GM12878 (cell line): Measurements from ENCODE around the gene PSRC1. TPM values are rescaled to one million over a fixed set of nuclear protein-coding genes. Genes with fewer than 3 reads are reported as not detected.

Experiments
- BACH1 ChIP-seq: fragments of 450-650 bp; IDR thresholded peaks from 2 replicates; pipeline ENCODE4 v1.6.1; 2017; ENCODE audit warnings: mild to moderate bottlenecking, borderline replicate concordance
- BCL3 ChIP-seq: IDR thresholded peaks from 2 replicates; pipeline ENCODE4 v1.6.1; 2011; ENCODE audit warnings: borderline replicate concordance, low read depth, mild to moderate bottlenecking, moderate library complexity, low read length; ENCODE audit not compliant: insufficient read depth, poor library complexity, severe bottlenecking
- CHD4 ChIP-seq: fragments of 200-600 bp; sonication (generic); IDR thresholded peaks from 2 replicates; pipeline ENCODE4 v1.6.1; 2016; ENCODE audit warnings: mild to moderate bottlenecking
- CREM ChIP-seq: IDR thresholded peaks from 2 replicates; pipeline ENCODE4 v1.6.1; 2014; ENCODE audit warnings: antibody characterized with exemption, low read depth
- E4F1 ChIP-seq: fragments of 450-650 bp; IDR thresholded peaks from 2 replicates; pipeline ENCODE4 v1.6.1; 2018; ENCODE audit warnings: borderline replicate concordance, mild to moderate bottlenecking; ENCODE audit not compliant: partially characterized antibody
- ESRRA ChIP-seq: IDR thresholded peaks from 2 replicates; pipeline ENCODE4 v1.6.1; 2012; ENCODE audit warnings: mild to moderate bottlenecking, low read length, improper control_type of control experiment
- HDAC6 ChIP-seq: fragments of 200-600 bp; sonication (generic); IDR thresholded peaks from one replicate; pipeline ENCODE4 v1.8.0; 2017; ENCODE audit warnings: antibody characterized with exemption; ENCODE audit not compliant: unreplicated experiment
- KLF5 ChIP-seq: fragments of 450-650 bp; IDR thresholded peaks from 2 replicates; pipeline ENCODE4 v1.6.1; 2014; ENCODE audit warnings: mild to moderate bottlenecking; ENCODE audit not compliant: partially characterized antibody
- MEF2A ChIP-seq: IDR thresholded peaks from 2 replicates; pipeline ENCODE4 v1.6.1; 2011; ENCODE audit warnings: low read depth, mild to moderate bottlenecking, low read length, moderate library complexity; ENCODE audit not compliant: insufficient read depth
- NFYA ChIP-seq: IDR thresholded peaks from 2 replicates; pipeline ENCODE4 v1.6.1; 2011; ENCODE audit warnings: low read depth, mild to moderate bottlenecking, low read length, improper control_type of control experiment, borderline replicate concordance
- PML ChIP-seq: IDR thresholded peaks from 2 replicates; pipeline ENCODE4 v1.6.1; 2012; ENCODE audit warnings: low read length, inconsistent platforms
- RELA ChIP-seq: fragments of 450-650 bp; IDR thresholded peaks from 2 replicates; pipeline ENCODE4 v1.8.0; 2014; ENCODE audit warnings: borderline replicate concordance; ENCODE audit not compliant: partially characterized antibody
- REST ChIP-seq: IDR thresholded peaks from 2 replicates; pipeline ENCODE4 v1.6.1; 2012; ENCODE audit warnings: mild to moderate bottlenecking, low read depth, low read length
- SIN3A ChIP-seq: IDR thresholded peaks from 2 replicates; pipeline ENCODE4 v1.6.1; 2012; ENCODE audit warnings: low read depth, low read length, improper control_type of control experiment
- SMAD5 ChIP-seq: IDR thresholded peaks from 2 replicates; pipeline ENCODE4 v1.6.1; 2016; ENCODE audit warnings: antibody characterized with exemption, low read depth
- SREBF1 ChIP-seq: IDR thresholded peaks from 2 replicates; pipeline ENCODE4 v1.6.1; 2012; ENCODE audit warnings: mild to moderate bottlenecking, low read length
- SREBF2 ChIP-seq: IDR thresholded peaks from 2 replicates; pipeline ENCODE4 v1.6.1; 2012; ENCODE audit warnings: mild to moderate bottlenecking, low read length
- SUZ12 ChIP-seq: fragments of 200-600 bp; sonication (generic); IDR thresholded peaks from one replicate; pipeline ENCODE4 v1.6.1; 2018; ENCODE audit warnings: antibody characterized with exemption, mild to moderate bottlenecking; ENCODE audit not compliant: unreplicated experiment
- TCF12 ChIP-seq: IDR thresholded peaks from 2 replicates; pipeline ENCODE4 v1.6.1; 2011; ENCODE audit warnings: low read depth, mild to moderate bottlenecking, low read length
- TCF7 ChIP-seq: IDR thresholded peaks from 2 replicates; pipeline ENCODE4 v1.6.1; 2014; ENCODE audit warnings: antibody characterized with exemption, borderline replicate concordance
- YY1 ChIP-seq: IDR thresholded peaks from 2 replicates; pipeline ENCODE4 v1.6.1; 2011; ENCODE audit warnings: low read depth, mild to moderate bottlenecking, low read length
- ZNF274 ChIP-seq: IDR thresholded peaks from one replicate; pipeline ENCODE4 v1.8.0; 2011; ENCODE audit not compliant: insufficient read length, insufficient read depth
- ZSCAN29 ChIP-seq: fragments of 450-650 bp; IDR thresholded peaks from 2 replicates; pipeline ENCODE4 v1.6.1; 2017; ENCODE audit warnings: mild to moderate bottlenecking, moderate library complexity
- polyA plus RNA-seq, 11 experiments: library from polyadenylated mRNA; depleted of rRNA in 4 of 11; unstranded in 6 of 11; stranded (reverse) in 5 of 11; fragments of >200 nt; fragmentation: Nextera tagmentation in 4 of 11; fragmentation: Illumina TruSeq in 1 of 11; extraction: Ambion mirVana in 4 of 11; extraction: Trizol in 1 of 11; gene quantifications; 1 replicate in 1 of 11; 2 replicates in 10 of 11; pipeline versions ENCODE4 v1.2.1 to v1.2.3, GENCODE V29; 2011 to 2016; ENCODE audit warnings: inconsistent platforms in 2 of 11, missing spikeins in 2 of 11, low read depth in 1 of 11
- total RNA-seq, 4 experiments: library from RNA; depleted of rRNA in 3 of 4; stranded (reverse); fragments of >200 nt in 3 of 4; fragmentation: Illumina TruSeq in 1 of 4; extraction: Trizol in 1 of 4; gene quantifications; 2 replicates each; pipeline versions ENCODE4 v1.2.1 to v1.2.3, GENCODE V29; 2013 to 2021

The PSRC1 gene
- total and polyA plus RNA-seq, 10 of the 15 experiments (the other 5 are each of a cell fraction or from before 2014, with no cell fraction given), result 1.2 to 11.8 (median 4.9) TPM

GRCh38 chr1:109282952-109283747, at the start of gene PSRC1 (continued):
- TF ChIP-seq REST, result no peak
- no peak for TF ChIP-seq ZSCAN29
- no peak for TF ChIP-seq CHD4
- TF ChIP-seq SIN3A, result peak; percentile 45; the same call in 1 of the 2 replicates
- TF ChIP-seq TCF7, result no peak
- no peak for TF ChIP-seq HDAC6
- TF ChIP-seq E4F1, result peak; percentile 68
- no peak for TF ChIP-seq SREBF2
- no peak for TF ChIP-seq KLF5
- no peak for TF ChIP-seq ZNF274
- TF ChIP-seq RELA, result no peak
- no peak for TF ChIP-seq NFYA
- TF ChIP-seq SMAD5, result no peak
- no peak for TF ChIP-seq BACH1
- TF ChIP-seq MEF2A, result no peak
- TF ChIP-seq TCF12, result no peak
- TF ChIP-seq SUZ12, result no peak
- no peak for TF ChIP-seq PML
- TF ChIP-seq YY1, result peak; percentile 62; the same call in 1 of the 2 replicates
- TF ChIP-seq CREM, result peak; percentile 45; the same call in 1 of the 2 replicates
- TF ChIP-seq SREBF1, result no peak
- TF ChIP-seq ESRRA, result no peak
- no peak for TF ChIP-seq BCL3
